GM13977 (cell line): Measurements from ENCODE around the gene MME.

Source experiments
- DNase-seq: peaks from one replicate; pipeline ENCODE4 v3.0.0; 2012; ENCODE audit warnings: low spot score
- CTCF ChIP-seq: IDR thresholded peaks from 2 replicates; pipeline ENCODE4 v1.5.1; 2012; ENCODE audit warnings: mild to moderate bottlenecking, control low read depth; ENCODE audit not compliant: insufficient read depth; ENCODE audit errors: extremely low read depth, missing control alignments
- in situ Hi-C: fragments of 300-500 bp; cut with MboI; formaldehyde crosslinking; loops from one replicate; pipeline ENCODE4 v1.12.0; 2022; ENCODE audit warnings: low sequenced_read_pairs, low pct_unique_long_range_greater_than_20kb, mixed read lengths, inconsistent platforms; ENCODE audit not compliant: unreplicated experiment

Gene MME

GRCh38 chr3:155079746-155080487, at the start of gene MME:
Gene MME (plus strand): TSS chr3:155080319. CDS start chr3:155084168, 3,849 bp downstream.
- peak; percentile 22 for DNase-seq
- TF ChIP-seq CTCF: no peak
- in situ Hi-C loops: no loop called here

GRCh38 chr3:155031186-155031585, 48.9 kb upstream of the MME start:
- in situ Hi-C loops: no loop called here
- TF ChIP-seq CTCF: no peak
- DNase-seq: no peak

GRCh38 chr3:155032918-155033317, 47.2 kb upstream of the MME start:
- no peak for TF ChIP-seq CTCF
- in situ Hi-C loops: no loop called here
- DNase-seq: no peak

- in situ Hi-C loops: no loop called here
- no peak for DNase-seq
- TF ChIP-seq CTCF: no peak
These were observed 45.3 kb upstream of the MME start for GRCh38 chr3:155034786-155035185.

- DNase-seq: no peak
- TF ChIP-seq CTCF: no peak
- in situ Hi-C loops: no loop called here
These were observed 44.6 kb upstream of the MME start for GRCh38 chr3:155035553-155035952.

- DNase-seq: no peak
- in situ Hi-C loops: no loop called here
- no peak for TF ChIP-seq CTCF
These were observed 42.5 kb upstream of the MME start for GRCh38 chr3:155037508-155038202.
